NCI-H226 (cell line): Measurements from ENCODE around the gene PACRG.
"Not testable (repeated sequence)": the region's sequence is repeated elsewhere in the genome, so short reads cannot be mapped to it uniquely, and the experiment has no call there.

Experiments used
- DNase-seq: peaks from one replicate; pipeline ENCODE4 v3.0.0-alpha.2; 2015

The PACRG gene

DNA sequence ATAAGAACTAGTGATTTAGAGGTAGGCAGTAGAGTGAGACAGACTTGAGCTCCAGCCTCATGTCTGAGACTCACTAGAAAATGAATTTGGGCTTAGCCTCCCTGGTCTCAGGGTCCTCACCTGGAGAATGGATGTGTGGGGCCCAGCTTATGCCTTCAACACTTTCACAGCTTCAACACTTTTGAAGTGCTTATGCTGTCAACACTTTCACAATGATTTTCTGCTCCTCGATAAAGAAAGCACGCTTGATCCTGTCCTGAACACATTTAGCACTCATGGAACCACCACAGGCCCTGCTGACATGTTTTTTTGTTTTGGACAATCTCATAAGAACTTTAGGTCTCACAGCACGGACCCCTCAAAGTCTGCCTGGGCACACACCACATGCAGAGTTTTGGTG lies 229.3 kb downstream of the PACRG start:
- no peak for DNase-seq

DNA sequence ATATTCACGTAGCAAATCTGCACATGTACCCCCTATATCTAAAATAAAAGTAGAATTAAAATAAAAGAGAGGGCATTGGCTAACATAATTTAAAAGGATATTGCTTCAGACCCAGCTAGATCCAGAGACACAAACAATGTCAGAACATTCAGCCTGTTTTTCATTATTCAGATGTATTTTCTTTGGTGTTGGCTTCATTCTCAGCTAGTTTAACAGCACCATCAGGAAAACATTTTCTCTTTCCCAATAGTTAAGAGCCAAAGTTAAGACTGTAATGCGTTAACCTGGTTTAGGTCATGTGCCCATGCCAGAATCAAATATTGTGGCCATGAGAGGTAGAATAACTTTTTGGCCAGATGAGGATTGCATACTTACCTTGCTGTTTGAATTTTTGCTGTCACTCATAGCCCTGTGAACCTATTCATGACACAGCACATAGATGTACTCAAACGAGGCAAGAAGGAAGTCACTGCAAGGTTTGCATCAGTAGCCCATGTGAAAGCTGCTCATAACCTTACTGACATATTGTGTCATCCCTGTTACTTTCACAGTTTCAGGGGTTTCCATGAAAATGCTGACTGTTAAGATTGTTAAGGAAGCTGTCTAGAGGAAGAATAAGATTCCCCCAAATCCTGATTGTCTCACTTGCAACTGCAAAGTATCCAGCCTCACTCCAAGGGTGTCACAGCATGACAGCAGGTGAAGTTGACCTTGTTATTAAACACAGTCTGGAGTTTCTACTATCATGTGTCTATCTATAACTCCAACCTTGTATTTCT lies 233.1 kb downstream of the PACRG start:
- DNase-seq, result no peak

DNA sequence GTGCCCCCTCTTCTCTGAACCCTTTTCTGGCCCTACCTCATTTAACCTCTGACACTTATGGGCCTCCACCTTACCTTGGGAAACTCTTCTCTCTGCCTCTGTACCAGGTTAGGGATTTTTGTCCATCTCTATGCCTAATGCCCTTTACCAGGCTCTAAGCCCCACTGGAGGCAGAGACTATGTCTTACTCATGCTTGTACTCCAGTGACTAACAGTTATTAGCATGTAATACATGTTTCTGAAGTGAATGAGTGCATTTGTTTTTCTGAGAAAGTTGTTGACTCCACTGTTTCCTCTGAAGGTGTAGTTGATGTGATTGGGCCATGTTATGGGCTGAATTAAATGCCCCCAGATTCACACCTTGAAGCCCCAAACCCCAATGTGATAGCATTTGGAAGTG lies 234.3 kb downstream of the PACRG start:
- no peak for DNase-seq

DNA sequence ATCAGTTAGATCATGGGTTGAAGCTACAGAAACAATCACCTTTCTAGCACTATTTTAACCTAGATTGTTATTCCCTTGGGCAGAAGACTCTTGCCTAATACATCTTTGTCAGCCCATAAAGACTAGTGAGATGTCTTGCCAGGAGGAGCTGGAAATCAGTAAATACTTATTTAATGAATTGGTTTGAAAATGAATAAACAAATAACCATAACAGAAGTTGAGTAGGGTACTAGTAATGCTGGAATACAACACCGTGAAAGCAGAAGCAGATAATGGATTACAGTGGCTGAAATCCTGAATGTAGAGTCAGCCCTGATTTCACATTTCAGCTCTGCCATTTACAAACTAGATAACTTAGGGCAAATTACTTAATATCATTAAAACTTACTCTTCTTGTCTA lies 236.1 kb downstream of the PACRG start:
- no peak for DNase-seq

DNA sequence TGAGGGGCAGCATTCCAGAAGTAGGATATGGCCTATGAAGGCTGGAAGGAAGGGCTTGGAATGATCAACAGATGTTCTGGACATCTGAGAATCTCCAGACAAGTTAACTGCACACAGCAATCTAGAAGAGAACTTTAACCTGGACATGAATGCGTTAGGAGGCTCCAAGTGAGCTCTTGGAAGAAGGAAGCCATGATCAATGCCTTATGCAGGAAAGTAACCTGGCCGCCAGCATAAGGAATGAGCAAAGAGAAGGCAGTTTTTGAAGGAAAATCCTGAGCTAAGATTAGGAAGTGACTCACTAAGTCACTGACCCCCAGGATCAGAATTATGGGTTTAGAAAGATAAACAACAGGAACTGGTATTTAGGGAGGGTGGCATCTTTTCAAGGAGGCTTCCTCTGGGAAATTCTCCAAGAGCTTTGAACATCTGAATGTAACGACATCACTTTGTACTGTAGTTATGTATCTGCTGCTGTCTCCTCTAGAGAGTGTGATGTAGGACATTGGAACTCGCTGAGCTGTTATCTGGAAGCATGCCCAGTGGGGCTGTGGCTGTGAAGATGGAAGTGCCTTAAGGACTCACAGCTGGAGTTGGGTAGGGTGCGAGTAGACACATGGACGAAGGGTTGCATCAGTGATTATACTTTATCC lies 236.8 kb downstream of the PACRG start:
- peak; percentile 5 for DNase-seq

DNA sequence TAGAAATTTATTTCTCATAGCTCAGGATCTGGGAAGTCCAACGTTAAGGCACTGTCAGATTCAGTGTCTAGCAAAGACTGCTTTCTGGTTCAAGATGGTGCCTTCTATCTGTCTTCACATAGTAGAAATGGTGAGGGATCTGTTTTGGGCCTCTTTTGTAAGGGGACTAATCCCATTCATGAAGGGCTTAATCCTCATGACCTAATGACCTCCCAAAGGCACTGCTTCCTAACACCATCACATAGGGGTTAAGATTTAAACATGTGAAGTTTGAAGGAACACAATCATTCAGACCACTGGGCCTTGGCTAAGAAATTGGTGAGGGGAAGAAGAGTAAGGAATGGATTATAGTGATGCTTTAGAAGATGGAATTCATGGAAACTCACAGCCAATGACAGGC lies 237.6 kb downstream of the PACRG start:
- DNase-seq, result no peak

DNA sequence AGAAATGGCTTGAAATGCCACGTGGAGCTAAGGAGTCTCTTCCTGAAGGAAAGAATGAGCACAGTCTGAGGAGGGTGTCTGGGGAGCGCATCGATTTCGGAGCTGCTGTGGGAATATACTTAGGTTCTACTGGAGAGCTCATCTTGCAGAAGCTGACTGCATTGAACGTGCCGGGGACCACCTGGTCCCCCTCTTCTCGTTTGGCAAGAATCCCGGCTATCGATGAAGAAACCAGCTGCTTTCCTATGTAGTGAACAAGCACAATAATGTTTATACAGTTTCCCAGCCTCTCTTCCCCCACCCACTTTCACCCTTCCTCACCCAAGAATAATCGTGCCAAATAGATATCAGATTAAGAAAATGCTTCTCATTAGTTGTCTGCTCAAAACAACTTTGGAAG lies 242.5 kb downstream of the PACRG start:
- DNase-seq, result no peak

DNA sequence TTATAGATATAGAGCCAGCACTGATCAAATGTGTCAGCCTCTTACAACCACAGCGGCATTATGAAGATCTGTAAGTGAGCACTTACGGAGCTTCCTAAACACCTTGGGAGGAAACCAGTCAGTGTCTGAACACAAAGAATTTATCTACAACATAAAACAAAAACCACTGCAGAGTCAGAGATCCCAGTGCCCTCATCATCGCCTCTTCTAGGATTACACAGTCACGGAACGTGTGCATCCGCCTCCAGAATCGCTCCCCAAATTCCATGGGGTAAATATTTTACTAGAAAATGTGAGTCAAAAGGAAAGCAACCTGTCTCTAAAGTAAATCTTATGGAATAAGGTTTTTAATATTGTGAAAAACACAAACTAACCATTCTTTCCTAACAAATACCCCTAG lies 243.6 kb downstream of the PACRG start:
- DNase-seq, result no peak

DNA sequence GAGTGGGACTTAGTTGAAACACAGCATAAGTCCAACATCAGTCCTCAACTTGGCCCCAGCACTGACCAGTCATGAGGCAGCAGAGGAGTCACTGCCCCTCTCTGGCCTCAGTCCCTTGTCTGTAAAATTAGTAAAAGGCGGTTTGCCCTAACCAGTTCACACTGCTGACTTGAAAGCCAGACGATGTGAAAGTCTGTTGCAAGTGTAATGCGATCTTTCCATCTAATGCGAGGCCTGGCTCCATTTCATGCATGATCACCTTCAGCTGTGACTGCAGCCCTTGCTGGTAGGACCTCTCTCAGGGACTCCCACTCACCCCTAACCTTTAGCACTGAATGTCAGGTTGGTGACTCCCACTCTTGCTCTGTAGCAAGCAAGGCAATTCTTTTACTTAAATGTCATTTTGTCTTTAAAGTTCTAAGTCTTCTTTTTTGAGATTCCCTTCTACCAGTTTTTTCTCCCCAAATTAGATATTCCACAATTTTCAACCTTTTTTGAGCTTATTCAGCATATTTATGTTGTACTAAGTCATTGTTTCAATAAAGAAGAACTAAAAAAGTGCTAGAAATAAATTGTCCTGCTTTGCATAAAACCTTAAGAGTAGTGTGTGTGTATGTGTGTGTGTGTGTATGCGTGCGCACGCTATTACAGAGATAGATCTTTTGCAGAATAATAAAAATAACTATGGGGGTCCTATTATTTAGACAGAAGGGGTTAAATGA lies 245.5 kb downstream of the PACRG start:
- DNase-seq, result no peak

DNA sequence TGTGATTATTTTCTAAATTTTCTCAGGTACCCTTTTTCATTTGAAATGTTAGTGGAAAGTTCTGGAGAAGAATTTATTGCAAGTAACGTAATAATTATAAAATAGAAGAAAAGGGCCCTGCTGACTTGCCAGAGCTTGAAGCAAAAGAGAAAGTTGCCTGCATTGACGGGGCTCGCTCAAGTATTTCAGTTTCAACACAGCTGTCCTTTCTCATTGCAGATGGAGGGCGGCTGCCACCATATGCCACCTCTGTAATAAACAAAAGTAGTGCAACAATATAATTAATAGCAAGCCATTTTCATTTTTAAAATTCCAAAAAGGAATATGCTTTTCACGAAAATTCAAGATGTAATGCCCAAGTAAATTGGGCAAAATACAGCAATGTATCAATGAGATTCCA lies 246.2 kb downstream of the PACRG start:
- DNase-seq, result no peak

DNA sequence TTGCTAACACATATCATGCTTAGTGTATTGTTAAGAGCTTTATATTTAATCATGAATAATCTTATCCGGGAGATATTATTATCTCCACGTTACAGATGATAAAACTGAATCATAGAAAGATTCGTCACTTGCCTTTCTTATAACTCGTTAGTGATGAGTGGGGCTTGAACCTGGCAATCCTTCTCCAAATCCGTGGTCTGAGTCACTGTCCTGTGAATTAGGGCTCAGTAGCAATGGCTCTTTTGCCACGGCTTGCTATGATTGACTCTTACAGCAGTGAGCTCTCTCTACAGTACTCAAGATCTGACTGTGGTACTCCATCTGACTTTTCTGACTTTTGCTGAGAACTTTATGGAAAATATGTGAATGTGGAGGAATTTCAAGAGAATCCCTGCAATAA lies 246.9 kb downstream of the PACRG start:
- no peak for DNase-seq

DNA sequence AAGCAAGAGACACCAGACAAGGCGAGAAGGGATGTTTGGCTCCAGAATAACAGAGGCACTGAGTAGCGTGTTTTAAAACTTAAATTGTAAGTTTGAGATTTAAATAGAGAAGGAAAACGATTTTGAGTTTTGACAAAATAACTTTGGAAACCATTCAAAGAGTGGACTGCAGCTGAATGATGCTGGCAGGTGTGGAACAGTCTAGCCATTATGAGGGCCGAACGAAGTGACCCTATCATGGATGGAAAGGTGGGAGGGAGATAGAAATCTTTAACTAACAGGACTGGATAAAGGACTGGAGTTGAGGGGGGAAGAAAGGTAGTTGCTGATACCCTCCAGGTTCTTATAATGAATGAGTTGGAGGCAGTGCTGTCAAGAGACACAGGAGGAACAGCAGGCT lies 248.4 kb downstream of the PACRG start:
- no peak for DNase-seq

DNA sequence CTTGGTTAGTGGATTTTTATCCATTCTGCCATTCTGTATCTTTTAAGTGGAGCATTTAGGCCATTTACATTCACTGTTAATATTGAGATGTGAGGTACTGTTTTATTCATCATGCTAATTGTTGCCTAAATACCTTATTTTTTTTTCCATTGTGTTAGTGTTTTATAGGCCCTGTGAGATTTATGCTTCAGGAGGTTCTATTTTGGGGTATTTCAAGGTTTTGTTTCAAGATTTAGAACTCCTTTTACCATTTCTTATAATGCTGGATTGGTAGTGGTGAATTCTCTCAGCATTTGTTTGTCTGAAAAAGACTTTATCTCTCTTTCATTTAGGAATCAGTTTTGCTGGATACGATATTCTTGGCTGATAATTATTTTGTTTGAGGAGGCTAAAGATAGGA lies 255.5 kb downstream of the PACRG start:
- DNase-seq, result not testable (repeated sequence)

DNA sequence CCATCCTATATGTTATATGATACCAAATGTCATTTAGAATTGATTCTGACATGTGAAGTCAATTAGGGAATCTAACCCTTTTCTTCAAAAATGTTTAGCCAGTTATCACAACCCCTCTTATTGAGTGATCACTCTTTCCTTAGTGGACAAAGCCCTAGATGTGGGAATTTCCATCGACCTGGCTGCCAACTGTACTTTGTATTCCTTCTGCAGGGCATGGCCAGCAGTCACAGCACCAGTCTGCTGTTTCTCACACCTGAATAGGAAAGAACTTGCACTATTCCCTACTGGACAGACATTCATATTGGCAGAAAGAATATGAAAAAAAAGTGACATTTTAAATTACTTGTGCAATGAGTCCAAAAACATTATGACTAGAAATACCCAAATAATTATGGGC lies 271.0 kb downstream of the PACRG start:
- DNase-seq, result no peak

DNA sequence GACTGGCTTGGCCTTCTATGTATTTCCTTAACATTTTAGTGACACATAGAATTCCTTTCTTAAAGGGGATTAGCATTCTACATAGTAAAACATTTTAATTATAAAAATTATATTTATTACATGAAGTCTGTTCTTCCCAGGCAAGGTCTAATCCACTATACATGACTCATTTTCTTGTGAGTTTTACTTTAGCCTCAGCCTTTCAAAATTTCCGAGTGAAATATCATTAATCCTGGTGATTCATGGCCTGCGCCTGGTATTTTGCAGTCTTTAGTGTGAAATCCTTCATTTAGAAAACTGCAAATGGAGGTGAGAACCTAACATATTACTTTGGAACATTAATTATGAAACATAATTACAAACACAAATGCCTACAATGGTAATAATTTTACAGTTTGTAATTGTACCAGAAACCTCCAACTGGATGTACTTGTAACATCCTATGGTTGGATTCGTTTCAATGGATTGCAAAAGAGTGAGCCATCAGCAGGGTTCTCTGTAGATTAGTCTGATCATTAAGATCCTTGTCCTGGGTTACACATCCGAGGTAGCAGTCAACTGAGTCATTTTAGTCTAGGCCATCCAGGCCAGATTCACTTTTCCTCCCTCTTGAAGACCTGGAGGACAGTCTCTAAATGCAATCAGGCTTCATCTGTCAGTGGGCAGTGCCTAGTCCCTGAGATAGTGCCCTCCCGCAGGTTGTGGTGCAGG lies 272.0 kb downstream of the PACRG start:
- no peak for DNase-seq

DNA sequence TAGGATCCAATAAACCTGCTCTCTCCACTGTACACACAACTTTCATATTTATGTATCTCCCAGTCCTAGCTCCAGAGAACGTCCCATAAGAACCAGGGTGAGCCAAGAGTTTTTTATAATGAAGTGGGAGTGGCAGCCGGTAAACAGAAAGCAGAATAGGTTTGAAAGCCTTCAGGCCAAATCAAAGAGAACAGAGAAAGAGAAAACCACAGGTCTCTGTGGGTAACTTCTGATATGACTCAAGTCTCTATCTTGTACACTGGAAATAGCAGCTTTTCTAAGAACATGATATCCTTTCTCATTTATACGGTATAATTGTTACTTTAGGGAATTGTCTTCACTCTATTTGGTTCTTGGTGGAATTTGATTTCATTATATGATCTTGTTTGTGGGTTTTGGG lies 273.6 kb downstream of the PACRG start:
- no peak for DNase-seq

DNA sequence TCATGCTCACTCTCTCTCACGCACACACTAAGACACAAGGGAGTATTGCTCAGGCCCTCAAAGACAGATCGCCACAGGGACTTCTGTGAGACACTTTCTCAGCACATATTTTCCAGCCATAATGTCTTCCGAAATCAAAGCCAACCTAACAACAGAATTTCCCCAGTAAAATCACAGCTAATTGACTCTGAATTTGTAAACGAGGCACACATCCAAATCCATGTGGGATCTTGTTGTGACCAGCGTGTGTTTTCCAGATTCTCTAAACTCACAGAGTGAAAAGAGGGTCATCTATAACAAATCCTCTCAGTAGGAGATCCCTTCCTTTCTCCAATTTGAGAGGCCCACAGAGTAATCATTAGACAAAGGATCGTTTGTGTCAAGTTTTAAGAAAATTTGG lies 280.4 kb downstream of the PACRG start:
- no peak for DNase-seq

DNA sequence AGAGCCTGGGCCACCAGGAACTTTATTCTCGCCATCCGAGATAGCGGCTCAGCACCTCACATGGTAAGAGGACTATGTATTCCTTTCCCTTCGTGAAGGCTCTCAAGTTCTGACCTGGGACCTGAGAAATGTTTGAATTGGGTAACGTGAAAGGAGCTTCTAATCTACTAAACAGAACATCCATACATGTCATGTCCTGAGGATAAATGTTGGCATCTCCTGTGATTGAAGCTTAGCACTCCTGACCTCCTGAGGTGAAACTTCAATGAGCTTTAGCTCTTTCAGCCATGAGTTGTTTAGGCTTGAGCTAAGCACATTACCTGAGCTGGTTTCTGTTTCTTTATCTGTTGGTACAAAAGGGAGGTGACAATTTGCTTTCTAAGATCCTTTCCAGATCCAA lies 280.9 kb downstream of the PACRG start:
- no peak for DNase-seq

DNA sequence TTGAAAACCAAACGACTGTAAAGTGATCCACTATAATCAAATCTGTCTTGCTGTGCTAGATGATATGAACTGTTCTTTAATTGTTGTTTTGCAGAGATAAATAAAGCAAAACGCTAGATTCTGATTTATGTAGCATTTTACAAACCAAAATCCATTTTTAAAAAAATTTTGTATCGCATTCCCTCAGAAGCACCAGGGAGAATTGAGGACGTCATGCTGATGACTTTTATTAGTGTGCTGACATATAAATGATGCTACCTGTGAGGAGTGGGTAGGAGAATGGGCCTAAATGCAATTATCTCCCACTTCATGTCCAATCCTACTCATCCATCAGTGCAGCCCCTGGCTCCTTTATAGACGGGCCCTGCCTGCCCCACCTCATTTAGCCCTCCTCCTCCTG lies 282.4 kb downstream of the PACRG start:
- DNase-seq, result no peak

DNA sequence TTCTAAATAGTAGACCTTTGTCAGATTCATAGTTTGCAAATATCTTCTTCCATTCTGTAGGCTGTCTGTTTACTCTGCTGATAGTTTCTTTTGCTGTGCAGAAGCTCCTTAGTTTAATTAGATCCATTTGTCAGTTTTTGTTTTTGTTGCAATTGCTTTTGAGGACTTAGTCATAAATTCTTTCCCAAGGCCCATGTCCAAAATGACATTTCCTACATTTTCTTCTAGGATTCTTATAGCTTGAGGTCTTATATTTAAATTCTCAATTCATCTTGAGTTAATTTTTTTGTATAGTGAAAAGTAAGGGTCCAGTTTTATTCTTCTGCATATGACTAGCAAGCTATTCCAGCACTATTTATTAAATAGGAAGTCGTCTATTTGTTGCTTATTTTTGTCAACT lies 287.0 kb downstream of the PACRG start:
- DNase-seq, result no peak

DNA sequence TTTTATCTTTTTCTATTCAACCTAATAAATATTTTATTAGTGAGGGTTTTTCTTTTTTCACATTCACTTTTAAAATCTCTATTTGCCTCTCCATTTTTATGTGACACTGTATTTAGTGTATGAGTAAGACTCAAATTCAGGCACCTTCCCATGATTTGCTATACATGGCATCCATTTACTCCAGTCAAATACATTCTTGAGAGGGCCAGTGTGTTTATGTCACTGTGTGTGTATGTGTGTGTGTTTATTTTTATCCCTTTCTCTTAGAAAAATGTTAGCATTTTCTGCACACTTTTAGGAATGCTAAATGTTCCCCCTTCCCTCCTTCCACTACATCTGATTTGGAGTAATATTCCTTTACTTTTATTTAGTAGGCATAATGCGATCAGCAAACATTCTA lies 290.0 kb downstream of the PACRG start:
- DNase-seq, result no peak

DNA sequence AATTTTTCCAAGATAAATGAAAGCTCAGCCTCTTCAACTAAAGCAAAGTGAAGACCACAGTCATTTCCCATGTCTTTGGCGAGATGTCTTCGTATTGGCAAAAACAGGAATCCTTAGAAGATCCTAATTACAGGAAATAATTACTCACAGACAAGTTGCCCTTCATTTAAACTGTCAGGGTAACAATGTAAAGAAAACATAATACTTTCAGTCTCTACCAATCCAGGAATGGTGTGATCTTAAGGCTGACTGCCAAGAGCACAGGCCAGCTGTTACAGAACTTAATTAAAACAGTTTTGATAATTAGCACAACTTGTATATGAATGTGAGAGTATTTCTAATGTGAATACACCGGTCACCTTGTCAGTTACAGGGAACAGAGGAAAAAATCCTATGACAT lies 292.2 kb downstream of the PACRG start:
- no peak for DNase-seq

DNA sequence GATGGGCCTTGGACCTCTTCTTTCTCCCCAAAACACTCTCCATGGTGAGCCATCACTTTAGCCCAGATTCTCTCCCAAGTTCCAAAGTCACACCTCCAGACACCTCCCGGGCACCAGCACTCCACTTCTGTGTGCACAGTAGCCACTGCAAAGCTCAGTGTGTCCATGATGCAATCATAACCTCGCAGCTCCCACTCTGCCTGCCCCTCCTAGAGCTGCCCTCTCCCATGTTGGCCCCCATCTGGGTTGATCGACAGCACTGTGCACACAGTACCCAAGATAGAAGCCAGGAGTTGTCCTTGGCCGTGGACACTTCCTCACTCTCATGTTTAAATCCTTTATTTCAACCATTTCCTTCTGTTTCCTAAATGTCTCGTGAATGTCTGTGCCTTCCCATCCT lies 293.3 kb downstream of the PACRG start:
- no peak for DNase-seq

DNA sequence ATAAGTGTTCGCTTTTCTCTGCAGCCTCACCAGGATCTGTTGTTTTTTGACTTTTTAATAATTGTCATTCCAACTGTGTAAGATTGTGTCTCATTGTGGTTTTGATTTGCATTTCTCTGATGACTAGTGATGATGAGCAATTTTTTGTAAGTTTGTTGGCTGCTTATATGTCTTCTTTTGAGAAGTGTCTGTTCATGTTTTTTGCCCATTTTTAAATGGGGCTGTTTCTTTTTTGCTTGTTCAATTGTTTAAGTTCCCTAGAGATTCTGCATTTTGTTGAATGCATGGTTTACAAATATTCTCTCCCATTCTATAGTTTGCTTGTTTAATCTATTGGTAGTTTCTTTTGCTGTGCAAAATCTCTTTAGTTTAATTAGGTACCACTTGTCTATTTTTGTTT lies 295.9 kb downstream of the PACRG start:
- DNase-seq, result no peak
